Loucy (cell line): Measurements from ENCODE around the gene CALN1.
"Not testable (repeated sequence)": the region's sequence is repeated elsewhere in the genome, so short reads cannot be mapped to it uniquely, and the experiment has no call there.

Source experiments
- H2AFZ ChIP-seq: fragments of 200-600 bp; sonication (generic); 2 replicates; pipeline ENCODE4 v1.6.0; 2016; ENCODE audit warnings: antibody characterized with exemption, mild to moderate bottlenecking, low read length, moderate library complexity
- H3F3A ChIP-seq: fragments of 200-600 bp; 2 replicates; pipeline ENCODE4 v1.6.0; 2016; ENCODE audit warnings: antibody characterized with exemption, low read depth, mild to moderate bottlenecking
- H3K27me3 ChIP-seq: fragments of 200-600 bp; sonication (generic); 2 replicates; pipeline ENCODE4 v1.6.1; 2014; ENCODE audit warnings: low read length, mild to moderate bottlenecking; ENCODE audit not compliant: insufficient read depth, poor library complexity, severe bottlenecking
- H3K36me3 ChIP-seq: fragments of 200-600 bp; sonication (generic); 2 replicates; pipeline ENCODE4 v1.6.1; 2016; ENCODE audit warnings: low read length; ENCODE audit not compliant: insufficient read depth
- H3K4me1 ChIP-seq: fragments of 200-600 bp; sonication (generic); 2 replicates; pipeline ENCODE4 v1.5.1; 2014; ENCODE audit warnings: low read length, mild to moderate bottlenecking; ENCODE audit not compliant: insufficient read depth, poor library complexity, severe bottlenecking
- H3K4me2 ChIP-seq: fragments of 200-600 bp; sonication (generic); 2 replicates; pipeline ENCODE4 v1.6.0; 2014; ENCODE audit warnings: antibody characterized with exemption, low read length, low read depth, mild to moderate bottlenecking; ENCODE audit not compliant: poor library complexity, severe bottlenecking
- H3K4me3 ChIP-seq: fragments of 200-600 bp; sonication (generic); 2 replicates; pipeline ENCODE4 v1.5.1; 2014; ENCODE audit warnings: low read length, mild to moderate bottlenecking, mixed read lengths; ENCODE audit not compliant: poor library complexity, severe bottlenecking
- H3K79me2 ChIP-seq: fragments of 200-600 bp; sonication (generic); 2 replicates; pipeline ENCODE4 v1.6.1; 2014; ENCODE audit warnings: low read length; ENCODE audit not compliant: insufficient read depth
- H3K9ac ChIP-seq: fragments of 200-600 bp; sonication (generic); 2 replicates; pipeline ENCODE4 v1.6.0; 2014; ENCODE audit warnings: mild to moderate bottlenecking, low read depth, low read length, moderate library complexity; ENCODE audit not compliant: poor library complexity, severe bottlenecking
- H3K9me2 ChIP-seq: fragments of 200-600 bp; sonication (generic); replicated peaks from 2 replicates; pipeline ENCODE4 v1.6.1; 2016; ENCODE audit warnings: low read depth, low read length, mixed read lengths
- H3K9me3 ChIP-seq: fragments of 200-600 bp; sonication (generic); 2 replicates; pipeline ENCODE4 v1.6.1; 2014; ENCODE audit warnings: mild to moderate bottlenecking, antibody characterized with exemption, low read length, low read depth; ENCODE audit not compliant: insufficient read depth
- H4K20me1 ChIP-seq: fragments of 200-600 bp; sonication (generic); 2 replicates; pipeline ENCODE4 v1.6.0; 2014; ENCODE audit warnings: antibody characterized with exemption, low read length, mild to moderate bottlenecking; ENCODE audit not compliant: insufficient read depth, poor library complexity, severe bottlenecking
- CTCF ChIP-seq: fragments of 200-600 bp; sonication (generic); conservative IDR thresholded peaks from 2 replicates; pipeline ENCODE4 v1.5.1; 2014; ENCODE audit warnings: mild to moderate bottlenecking, antibody characterized with exemption, low read length
- EZH2phosphoT487 ChIP-seq: fragments of 200-600 bp; IDR thresholded peaks from 2 replicates; pipeline ENCODE4 v1.6.1; 2018; ENCODE audit warnings: antibody characterized with exemption, mild to moderate bottlenecking, moderate library complexity, borderline replicate concordance

Gene CALN1

GRCh38 chr7:71739520-71740173, 672.5 kb downstream of the CALN1 start:
- Histone ChIP-seq H2AFZ (no peak overlapping the region), H3K9me3 (no peaks in the 10 kb centered on the region), H3K9ac (no peak overlapping the region), H3K4me1 (no peaks in the 10 kb centered on the region), H3F3A (no peaks in the 10 kb centered on the region), H3K36me3 (no peaks in the 10 kb centered on the region), H3K27me3 (no peaks in the 10 kb centered on the region), H3K4me2 (no peak overlapping the region), H3K4me3 (no peak overlapping the region), H4K20me1 (no peaks in the 10 kb centered on the region), H3K9me2 (no peaks in the 10 kb centered on the region), H3K79me2 (no peaks in the 10 kb centered on the region)
- no peak for TF ChIP-seq CTCF
- no peak for TF ChIP-seq EZH2phosphoT487

- not testable (repeated sequence) for H3K4me3 ChIP-seq, H3K36me3 ChIP-seq, H3K79me2 ChIP-seq, H3K9me3 ChIP-seq, H3K9me2 ChIP-seq, H3K9ac ChIP-seq, H3K4me1 ChIP-seq, H3K27me3 ChIP-seq, H4K20me1 ChIP-seq, H2AFZ ChIP-seq, H3K4me2 ChIP-seq, H3F3A ChIP-seq
These were observed 674.1 kb downstream of the CALN1 start for GRCh38 chr7:71737931-71738540.

GRCh38 chr7:71735961-71736556, 676.1 kb downstream of the CALN1 start:
- no peak for TF ChIP-seq EZH2phosphoT487
- peak; percentile 86 for TF ChIP-seq CTCF

More at GRCh38 chr7:71735961-71736556, 676.1 kb downstream of the CALN1 start:
- H3K27me3 ChIP-seq = no peaks in the 10 kb centered on the region
- H3K9me3 ChIP-seq = no peaks in the 10 kb centered on the region
- H3K36me3 ChIP-seq = no peaks in the 10 kb centered on the region
- no peaks in the 10 kb centered on the region for H3F3A ChIP-seq
- no peaks in the 10 kb centered on the region for H3K4me1 ChIP-seq
- no peaks in the 10 kb centered on the region for H3K79me2 ChIP-seq
- H3K9me2 ChIP-seq = no peaks in the 10 kb centered on the region
- no peak overlapping the region for H3K9ac ChIP-seq
- peak overlapping the region; percentile 45; the same call in 1 of the 2 replicates for H2AFZ ChIP-seq
- H3K4me3 ChIP-seq = no peak overlapping the region
- H3K4me2 ChIP-seq = no peak overlapping the region
- H4K20me1 ChIP-seq = no peaks in the 10 kb centered on the region
